Measurements from ENCODE around the gene CTTNBP2NL.

The CTTNBP2NL gene

GRCh38 chr1:112395821-112396652 lies at the start of gene CTTNBP2NL:
TSS of gene CTTNBP2NL (plus strand) at chr1:112396214. CDS start at chr1:112416166, 19,952 bp downstream.
- DNase-seq = peak; percentile 83

GRCh38 chr1:112346801-112347350 lies 49.1 kb upstream of the CTTNBP2NL start:
- no peak for DNase-seq

- DNase-seq = no peak
Measured at GRCh38 chr1:112356765-112357164, 39.2 kb upstream of the CTTNBP2NL start.

GRCh38 chr1:112357467-112357866 lies 38.5 kb upstream of the CTTNBP2NL start:
- no peak for DNase-seq

GRCh38 chr1:112358061-112358770 lies 37.8 kb upstream of the CTTNBP2NL start:
- peak; percentile 59 for DNase-seq

- peak; percentile 41 for DNase-seq
Measured at GRCh38 chr1:112358798-112359408, 37.1 kb upstream of the CTTNBP2NL start.

GRCh38 chr1:112359961-112360767 lies 35.9 kb upstream of the CTTNBP2NL start:
- DNase-seq = peak; percentile 40

- DNase-seq = no peak
Measured at GRCh38 chr1:112363636-112364035, 32.4 kb upstream of the CTTNBP2NL start.

GRCh38 chr1:112368198-112368597 lies 27.8 kb upstream of the CTTNBP2NL start:
- no peak for DNase-seq

- DNase-seq = peak; percentile 57
Measured at GRCh38 chr1:112369392-112370285, 26.4 kb upstream of the CTTNBP2NL start.

GRCh38 chr1:112370996-112371395 lies 25.0 kb upstream of the CTTNBP2NL start:
- no peak for DNase-seq

- no peak for DNase-seq
Measured at GRCh38 chr1:112371775-112372174, 24.2 kb upstream of the CTTNBP2NL start.

GRCh38 chr1:112373806-112374205 lies 22.2 kb upstream of the CTTNBP2NL start:
- no peak for DNase-seq

GRCh38 chr1:112375701-112376100 lies 20.3 kb upstream of the CTTNBP2NL start:
- no peak for DNase-seq

- no peak for DNase-seq
Measured at GRCh38 chr1:112380356-112380755, 15.7 kb upstream of the CTTNBP2NL start.

GRCh38 chr1:112381324-112382076 lies 14.5 kb upstream of the CTTNBP2NL start:
- no peak for DNase-seq

GRCh38 chr1:112383759-112384370 lies 12.1 kb upstream of the CTTNBP2NL start:
- DNase-seq = no peak

GRCh38 chr1:112386024-112386723 lies 9.8 kb upstream of the CTTNBP2NL start:
- DNase-seq = no peak

GRCh38 chr1:112386731-112387346 lies 9.2 kb upstream of the CTTNBP2NL start:
- DNase-seq = no peak
